ENCODE data around the gene AP1G1. TPM values are rescaled to one million over a fixed set of nuclear protein-coding genes. Genes with fewer than 3 reads are reported as not detected.

Gene AP1G1
- total and polyA plus RNA-seq, 2 of the 4 experiments (the other 2 are of a cell fraction), result 48.3 to 86.7 TPM

DNA sequence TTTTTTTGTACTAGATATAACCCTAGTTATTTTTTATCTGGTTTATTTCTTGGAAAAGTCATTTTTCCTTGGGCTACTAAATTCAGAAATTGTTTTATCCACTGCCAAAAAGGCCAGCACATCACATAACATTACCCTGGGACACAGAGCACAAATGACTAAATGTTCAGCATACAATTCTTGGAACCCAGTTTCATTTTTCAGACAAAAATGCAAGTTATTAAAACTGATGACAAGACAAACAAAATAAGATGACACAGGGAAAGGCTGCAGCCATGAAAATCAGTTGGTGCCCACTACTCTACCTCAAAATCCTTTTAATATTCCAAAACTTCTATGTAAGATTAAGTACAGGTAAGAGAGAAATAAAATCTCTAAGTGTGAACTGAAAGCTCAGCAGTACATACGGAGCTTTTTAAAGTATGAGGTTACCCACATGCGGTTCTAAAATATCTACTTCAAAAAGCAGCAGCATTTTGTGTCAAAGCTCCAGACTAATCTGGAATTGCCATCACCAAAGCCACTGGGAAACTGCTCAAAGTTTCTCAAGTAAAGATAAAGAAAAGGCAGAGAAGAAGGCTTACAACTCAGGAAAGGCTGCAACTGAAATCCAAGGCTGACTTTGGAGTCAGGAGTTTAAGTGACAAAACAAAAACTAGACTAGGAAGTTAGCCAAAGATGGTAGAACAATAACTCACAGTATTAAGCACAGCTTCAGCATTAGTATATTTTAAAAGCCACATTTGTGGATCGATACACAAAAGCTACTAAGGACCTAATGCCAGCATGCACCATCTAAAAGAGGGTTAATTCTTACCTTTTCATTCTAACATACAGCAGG is 41.4 kb downstream of the AP1G1 start:
- Histone ChIP-seq H3K36me3 (ENCODE audit: control insufficient read depth, insufficient read depth, low read length) (peaks cover 29% of the 10 kb centered on the region), H3K4ac (ENCODE audit: low read depth, low read length) (no peak overlapping the region), H2BK120ac (ENCODE audit: low read depth, low read length) (no peak overlapping the region), H3K27ac (ENCODE audit: insufficient read depth, low read length) (no peak overlapping the region; the same call in 1 of the 2 replicates), H3K9me3 (ENCODE audit: control insufficient read depth, insufficient read depth, low read length) (no peaks in the 10 kb centered on the region), H3K14ac (replicated peaks; ENCODE audit: low read depth, low read length) (no peak overlapping the region), H3K27me3 (ENCODE audit: control insufficient read depth, insufficient read depth, low read length) (no peaks in the 10 kb centered on the region), H3K9me1 (ENCODE audit: insufficient read depth, low read length) (peaks cover 4% of the 10 kb centered on the region), H3K18ac (ENCODE audit: low read depth, low read length) (no peak overlapping the region), H4K91ac (ENCODE audit: insufficient read depth, low read depth, low read length) (no peak overlapping the region), H3K4me2 (ENCODE audit: low read depth, low read length) (peak overlapping the region; percentile 2; the same call in 1 of the 2 replicates), H3K4me1 (ENCODE audit: control insufficient read depth, insufficient read depth, low read length) (no peaks in the 10 kb centered on the region; the same call in 1 of the 2 replicates), H4K20me1 (ENCODE audit: insufficient read depth, low read length) (0 out of 2 replicates have a peak, but pooled peaks cover 4% of the 10 kb centered on the region), H3K23ac (ENCODE audit: low read depth, low read length) (no peak overlapping the region), H2AK5ac (ENCODE audit: low read depth, low read length) (no peak overlapping the region), H4K8ac (ENCODE audit: low read depth in 2 of 2, low read length in 2 of 2) (no peak overlapping the region), H2AK9ac (replicated peaks; ENCODE audit: low read depth, low read length, poor library complexity) (no peak overlapping the region), H2BK20ac (ENCODE audit: low read depth, low read length) (no peak overlapping the region), H2BK5ac (ENCODE audit: low read depth, low read length, poor library complexity, severe bottlenecking) (peak overlapping the region; percentile 71), H3K56ac (ENCODE audit: extremely low read depth, insufficient read depth, low read length) (no peak overlapping the region), H2BK15ac (ENCODE audit: low read depth, low read length) (no peak overlapping the region), H3K4me3 (ENCODE audit: insufficient read depth, low read depth, low read length) (no peak overlapping the region), H2AFZ (replicated peaks; ENCODE audit: low read length, poor library complexity) (no peak overlapping the region), H3K79me1 (ENCODE audit: low read depth in 1 of 2, low read length in 2 of 2) (peaks cover 5 to 31% of the 10 kb centered on the region in 2 experiments), H3K9ac (ENCODE audit: low read depth, low read length) (no peak overlapping the region), H4K5ac (ENCODE audit: low read depth, low read length) (no peak overlapping the region)
- no CpG with 5 or more reads among the region's 3 CpGs for WGBS, 2 experiments (ENCODE audit: extremely low coverage in 2 of 2, insufficient read length in 1 of 2)
- ChIA-PET CTCF (no interaction called here), POLR2A (ENCODE audit: unreplicated experiment) (no interaction called here)
- TF ChIP-seq NFE2L2 (IDR thresholded peaks at IDR 0.05; ENCODE audit: low read depth, low read length), result no peak
- TF ChIP-seq MAFK (IDR thresholded peaks at IDR 0.05; ENCODE audit: low read depth, low read length), result peak; percentile 37; the same call in 1 of the 2 replicates
- no peak for TF ChIP-seq CEBPB (IDR thresholded peaks at IDR 0.05; ENCODE audit: low read depth, low read length)
- no peak for TF ChIP-seq MAZ (IDR thresholded peaks at IDR 0.05; ENCODE audit: borderline replicate concordance, low read depth, low read length)
- intact Hi-C loops (cut with micrococcal nuclease), result loop anchor here (5.0 to 10.0 kb wide), 2 partner anchors 35 to 198 kb away; no protein-coding TSS in a partner anchor
- dilution Hi-C loops (cut with HindIII; ENCODE audit: low sequenced_read_pairs, unreplicated experiment), result no loop called here
- no TSS peak for BruUV-seq (replicated peaks)
- DNase-seq (no peak), ATAC-seq (ENCODE audit: low read depth) (no peak)
- in situ Hi-C loops (cut with MboI; ENCODE audit: low sequenced_read_pairs), result no loop called here

Measured in IMR-90 (cell line).